HepG2 (cell line): ENCODE data around the gene CNKSR3.

Experiments
- ARNT ChIP-seq: fragments of 450-650 bp; IDR thresholded peaks from 2 replicates; pipeline ENCODE4 v1.6.1; 2017
- CTCF ChIP-seq: sonication (generic); formaldehyde crosslinking; IDR thresholded peaks from 2 replicates; pipeline ENCODE4 v1.5.0; 2020; ENCODE audit warnings: mild to moderate bottlenecking, missing genetic modification reagents, moderate library complexity
- IKZF5 ChIP-seq: IDR thresholded peaks from 2 replicates; pipeline ENCODE4 v1.6.1; 2018; ENCODE audit warnings: missing genetic modification reagents, mild to moderate bottlenecking, missing compliant biosample characterization
- NCOA1 ChIP-seq: sonication (generic); formaldehyde crosslinking; IDR thresholded peaks from 2 replicates; pipeline ENCODE4 v1.9.0; 2021; ENCODE audit warnings: missing genetic modification reagents
- REST ChIP-seq, 2 experiments: IDR thresholded peaks; 2 replicates each; pipeline ENCODE4 v1.6.1; 2011 to 2012; ENCODE audit warnings: low read length in 2 of 2, borderline replicate concordance in 1 of 2, low read depth in 1 of 2, mild to moderate bottlenecking in 1 of 2, moderate library complexity in 1 of 2
- ZSCAN5A ChIP-seq: sonication (generic); formaldehyde crosslinking; IDR thresholded peaks from 2 replicates; pipeline ENCODE4 v1.8.0; 2022; ENCODE audit warnings: mild to moderate bottlenecking, missing genetic modification reagents, borderline replicate concordance

GRCh38 chr6:154428897-154429296 lies 81.6 kb downstream of the CNKSR3 start:
- TF ChIP-seq NCOA1 (CRISPR knock-in tag) (no peak), ARNT (no peak), CTCF (no peak), IKZF5 (CRISPR knock-in tag) (no peak), REST (IDR thresholded peaks at IDR 0.05; ENCODE audit: borderline replicate concordance in 1 of 2, low read depth in 1 of 2, low read length in 2 of 2) (no peak), ZSCAN5A (CRISPR knock-in tag) (no peak)
